Erythroblast (primary cell): ENCODE measurements around the gene HSPA12B.

ENCODE experiments used
- GATA1 ChIP-seq: IDR thresholded peaks from 2 replicates; pipeline ENCODE4 v1.6.1; 2011; ENCODE audit warnings: low read depth, mild to moderate bottlenecking, control low read depth, low read length, moderate library complexity
- POLR2A ChIP-seq: IDR thresholded peaks from 2 replicates; pipeline ENCODE4 v1.6.1; 2011; ENCODE audit warnings: mild to moderate bottlenecking, low read length

GRCh38 chr20:3727401-3728021 lies 5.0 kb upstream of the HSPA12B start:
- TF ChIP-seq POLR2A: no peak
- no peak for TF ChIP-seq GATA1
